PC-9 (cell line): Measurements from ENCODE around the gene KRT38.
A peak's percentile ranks its signal among the peaks of the same experiment; 100 is the strongest.

ENCODE experiments used
- CTCF ChIP-seq: fragments of 200-600 bp; sonication (generic); conservative IDR thresholded peaks from 2 replicates; pipeline ENCODE4 v1.6.1; 2017; ENCODE audit warnings: mixed run types, antibody characterized with exemption, mild to moderate bottlenecking, moderate library complexity
- EZH2 ChIP-seq: fragments of 200-600 bp; sonication (generic); IDR thresholded peaks from 2 replicates; pipeline ENCODE4 v1.8.0; 2017; ENCODE audit warnings: antibody characterized with exemption, low read depth

GRCh38 chr17:41406205-41406604 is 34.6 kb downstream of the KRT38 start:
- peak; percentile 27; the same call in 1 of the 2 replicates for TF ChIP-seq CTCF
- TF ChIP-seq EZH2: no peak
